Myocyte (in vitro differentiated cells): ENCODE results near the gene VSIR. TPM values are rescaled to one million over a fixed set of nuclear protein-coding genes. Genes with fewer than 3 reads are reported as not detected.

Experiments used
- DNase-seq: peaks from one replicate; pipeline ENCODE4 v3.0.0-alpha.2; 2012; ENCODE audit warnings: low read depth
- total RNA-seq: library from RNA; depleted of rRNA; stranded (reverse); fragments of >200 nt; gene quantifications from 2 replicates; pipeline ENCODE4 v1.2.3, GENCODE V29; 2014

The VSIR gene
- total RNA-seq, 1 donor from 2014 or later: 41.2 TPM

- DNase-seq: no peak
Measured at GRCh38 chr10:71749396-71749795, 23.9 kb downstream of the VSIR start.

GRCh38 chr10:71748671-71749191, 24.6 kb downstream of the VSIR start:
- peak; percentile 80 for DNase-seq

GRCh38 chr10:71747551-71748523, 25.5 kb downstream of the VSIR start:
- DNase-seq: no peak

GRCh38 chr10:71747039-71747531, 26.2 kb downstream of the VSIR start:
- DNase-seq: no peak

GRCh38 chr10:71746344-71747037, 26.8 kb downstream of the VSIR start:
- no peak for DNase-seq

GRCh38 chr10:71745664-71746250, 27.6 kb downstream of the VSIR start:
- DNase-seq: peak; percentile 77

- no peak for DNase-seq
Measured at GRCh38 chr10:71744897-71745663, 28.2 kb downstream of the VSIR start.

- no peak for DNase-seq
Measured at GRCh38 chr10:71743866-71744265, 29.5 kb downstream of the VSIR start.

- DNase-seq: no peak
Measured at GRCh38 chr10:71743089-71743838, 30.1 kb downstream of the VSIR start.

- DNase-seq: no peak
Measured at GRCh38 chr10:71742301-71743088, 30.8 kb downstream of the VSIR start.

- no peak for DNase-seq
Measured at GRCh38 chr10:71741671-71742070, 31.6 kb downstream of the VSIR start.

GRCh38 chr10:71741029-71741428, 32.3 kb downstream of the VSIR start:
- DNase-seq: no peak

- peak; percentile 51 for DNase-seq
Measured at GRCh38 chr10:71740069-71740653, 33.2 kb downstream of the VSIR start.

- no peak for DNase-seq
Measured at GRCh38 chr10:71739358-71739900, 33.9 kb downstream of the VSIR start.

GRCh38 chr10:71737834-71738197, 35.5 kb downstream of the VSIR start:
- DNase-seq: no peak

- peak; percentile 33 for DNase-seq
Measured at GRCh38 chr10:71737001-71737833, 36.1 kb downstream of the VSIR start.

- peak; percentile 88 for DNase-seq
Measured at GRCh38 chr10:71736570-71736952, 36.8 kb downstream of the VSIR start.
